ENCODE results near the gene SEMA3A.
"Not testable (repeated sequence)": the region's sequence is repeated elsewhere in the genome, so short reads cannot be mapped to it uniquely, and the experiment has no call there.

Gene SEMA3A

DNA sequence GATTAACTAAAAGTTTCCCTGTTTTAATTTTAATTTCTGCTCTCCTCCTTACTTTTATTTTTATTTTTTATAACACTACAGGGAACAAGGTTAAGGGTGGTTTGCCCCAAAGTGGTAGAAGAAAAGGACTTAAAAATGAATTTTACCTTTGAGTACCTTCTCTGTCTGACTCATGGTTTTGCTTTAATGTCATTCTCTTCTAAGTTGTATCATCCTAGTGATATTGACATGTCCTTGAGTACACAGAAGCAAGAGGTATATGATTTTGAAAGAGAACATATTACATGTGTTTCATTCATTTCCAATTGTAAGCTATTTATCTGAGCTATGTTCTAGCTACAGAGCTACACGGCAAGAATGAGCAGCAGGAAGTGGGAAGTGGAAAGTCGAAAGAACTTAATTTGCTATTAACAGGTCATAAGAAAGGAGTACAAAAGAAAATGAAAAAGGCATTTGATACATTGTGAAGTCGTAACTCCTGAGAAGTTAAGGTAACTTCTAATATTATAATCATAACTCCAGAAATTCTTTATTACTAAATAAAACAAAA, 112.5 kb downstream of the SEMA3A start:
- Histone ChIP-seq H3K27ac (ENCODE audit: low read depth, low read length) (no peak overlapping the region), H3K9ac (ENCODE audit: low read depth in 1 of 2, low read length in 2 of 2) (no peak overlapping the region)

DNA sequence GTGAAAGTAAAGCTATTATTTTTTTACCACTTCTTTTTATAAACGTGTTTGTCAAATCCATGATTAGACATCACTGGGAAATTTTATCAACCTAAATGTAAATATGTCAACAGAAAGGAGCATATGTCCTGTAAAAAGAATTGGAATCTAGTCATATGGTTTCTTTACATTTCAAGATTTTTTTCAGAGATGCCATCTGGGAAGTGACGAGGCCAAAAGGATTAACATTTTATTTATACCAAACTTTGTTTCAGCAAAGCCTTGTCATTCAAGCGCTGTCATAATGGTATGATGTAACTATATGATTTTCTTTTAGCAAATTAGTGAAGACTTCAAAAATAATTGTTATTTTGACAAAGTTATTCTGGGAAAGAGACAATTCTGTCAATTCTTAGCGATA, 117.3 kb downstream of the SEMA3A start:
- no peaks in the 10 kb centered on the region for H3K9me3 ChIP-seq (ENCODE audit: control insufficient read depth in 1 of 2, low read length in 2 of 2)
- no peaks in the 10 kb centered on the region for H3K36me3 ChIP-seq (ENCODE audit: control insufficient read depth in 1 of 2, insufficient read depth in 2 of 2, low read length in 2 of 2)
- no peak overlapping the region for H3K4me3 ChIP-seq (ENCODE audit: low read depth in 1 of 2, low read length in 2 of 2)
- no peaks in the 10 kb centered on the region for H3K4me1 ChIP-seq (ENCODE audit: control insufficient read depth in 1 of 2, insufficient read depth in 2 of 2, low read length in 2 of 2)
- H3K9ac ChIP-seq (ENCODE audit: low read depth in 1 of 2, low read length in 2 of 2), result no peak overlapping the region
- H3K27me3 ChIP-seq (ENCODE audit: control insufficient read depth in 1 of 2, insufficient read depth in 2 of 2, low read length in 2 of 2), result no peaks in the 10 kb centered on the region
- H3K27ac ChIP-seq (ENCODE audit: low read depth, low read length), result no peak overlapping the region

More for the DNA sequence above, 112.5 kb downstream of the SEMA3A start:
- H3K9me3 ChIP-seq (ENCODE audit: control insufficient read depth in 1 of 2, low read length in 2 of 2), result no peaks in the 10 kb centered on the region
- H3K4me1 ChIP-seq (ENCODE audit: control insufficient read depth in 1 of 2, insufficient read depth in 2 of 2, low read length in 2 of 2), result no peaks in the 10 kb centered on the region
- no peaks in the 10 kb centered on the region for H3K36me3 ChIP-seq (ENCODE audit: control insufficient read depth in 1 of 2, insufficient read depth in 2 of 2, low read length in 2 of 2)
- no peak overlapping the region for H3K4me3 ChIP-seq (ENCODE audit: low read depth in 1 of 2, low read length in 2 of 2)
- H3K27me3 ChIP-seq (ENCODE audit: control insufficient read depth in 1 of 2, insufficient read depth in 2 of 2, low read length in 2 of 2), result no peaks in the 10 kb centered on the region

DNA sequence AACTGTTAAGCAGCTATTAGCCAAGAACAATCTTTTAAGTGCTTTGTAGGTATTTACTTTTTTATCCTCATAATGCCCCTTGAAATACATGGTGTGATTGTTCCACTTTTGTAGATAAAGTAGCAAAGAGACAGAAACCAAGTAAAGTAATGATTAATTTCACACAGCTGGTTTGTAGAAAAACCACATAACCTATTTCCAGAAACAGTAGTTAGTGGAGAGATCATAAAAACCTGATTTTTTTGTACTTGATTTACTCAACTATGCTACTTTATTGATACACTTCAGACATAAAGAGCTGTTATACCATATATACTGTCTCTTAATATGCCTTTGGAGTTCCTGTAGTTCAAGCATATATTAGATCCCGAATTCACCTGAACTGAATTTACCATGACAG, 118.4 kb downstream of the SEMA3A start:
- Histone ChIP-seq H3K36me3 (ENCODE audit: control insufficient read depth in 1 of 2, insufficient read depth in 2 of 2, low read length in 2 of 2) (no peaks in the 10 kb centered on the region), H3K9me3 (ENCODE audit: control insufficient read depth in 1 of 2, low read length in 2 of 2) (no peaks in the 10 kb centered on the region), H3K4me1 (ENCODE audit: control insufficient read depth in 1 of 2, insufficient read depth in 2 of 2, low read length in 2 of 2) (no peaks in the 10 kb centered on the region), H3K27ac (ENCODE audit: low read depth, low read length) (no peak overlapping the region), H3K9ac (ENCODE audit: low read depth in 1 of 2, low read length in 2 of 2) (no peak overlapping the region), H3K27me3 (ENCODE audit: control insufficient read depth in 1 of 2, insufficient read depth in 2 of 2, low read length in 2 of 2) (no peaks in the 10 kb centered on the region), H3K4me3 (ENCODE audit: low read depth in 1 of 2, low read length in 2 of 2) (no peak overlapping the region)

DNA sequence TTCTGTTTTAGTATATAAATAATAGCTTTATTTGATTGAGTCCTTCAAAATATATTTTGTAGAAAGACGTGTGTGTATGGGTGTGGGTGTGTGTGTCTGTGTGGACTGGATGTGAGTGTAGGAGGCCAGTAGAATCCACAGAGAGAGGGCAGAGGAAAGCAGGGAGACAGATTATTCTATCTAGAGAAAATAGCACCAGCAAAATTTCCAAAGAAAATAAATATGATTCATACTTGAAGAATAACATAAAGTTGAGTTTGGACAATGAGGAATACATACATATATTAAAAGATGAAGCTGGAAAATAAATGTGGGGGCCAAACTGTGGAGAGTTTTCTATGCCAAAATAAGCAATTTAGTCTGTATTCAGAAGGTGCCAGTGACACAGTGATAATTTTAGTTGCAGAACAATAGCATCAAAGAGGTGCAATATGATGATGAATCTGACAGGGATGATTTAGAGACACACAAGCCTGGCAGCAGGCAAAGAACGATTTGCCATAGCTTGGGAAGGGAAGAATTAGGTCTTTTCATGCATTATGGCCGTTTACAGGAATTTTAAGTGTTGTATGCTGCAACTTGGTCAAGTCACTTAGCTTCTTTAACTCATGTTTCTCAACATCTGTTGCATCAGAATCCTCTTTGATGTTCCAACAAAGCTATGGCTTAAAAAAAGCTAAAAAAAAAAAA, 121.3 kb downstream of the SEMA3A start:
- H3K4me3 ChIP-seq (ENCODE audit: low read depth in 1 of 2, low read length in 2 of 2), result no peak overlapping the region
- no peaks in the 10 kb centered on the region for H3K9me3 ChIP-seq (ENCODE audit: control insufficient read depth in 1 of 2, low read length in 2 of 2)
- no peaks in the 10 kb centered on the region for H3K36me3 ChIP-seq (ENCODE audit: control insufficient read depth in 1 of 2, insufficient read depth in 2 of 2, low read length in 2 of 2)
- H3K27me3 ChIP-seq (ENCODE audit: control insufficient read depth in 1 of 2, insufficient read depth in 2 of 2, low read length in 2 of 2), result no peaks in the 10 kb centered on the region
- no peak overlapping the region for H3K27ac ChIP-seq (ENCODE audit: low read depth, low read length)
- no peak overlapping the region for H3K9ac ChIP-seq (ENCODE audit: low read depth in 1 of 2, low read length in 2 of 2)
- no peaks in the 10 kb centered on the region for H3K4me1 ChIP-seq (ENCODE audit: control insufficient read depth in 1 of 2, insufficient read depth in 2 of 2, low read length in 2 of 2)

DNA sequence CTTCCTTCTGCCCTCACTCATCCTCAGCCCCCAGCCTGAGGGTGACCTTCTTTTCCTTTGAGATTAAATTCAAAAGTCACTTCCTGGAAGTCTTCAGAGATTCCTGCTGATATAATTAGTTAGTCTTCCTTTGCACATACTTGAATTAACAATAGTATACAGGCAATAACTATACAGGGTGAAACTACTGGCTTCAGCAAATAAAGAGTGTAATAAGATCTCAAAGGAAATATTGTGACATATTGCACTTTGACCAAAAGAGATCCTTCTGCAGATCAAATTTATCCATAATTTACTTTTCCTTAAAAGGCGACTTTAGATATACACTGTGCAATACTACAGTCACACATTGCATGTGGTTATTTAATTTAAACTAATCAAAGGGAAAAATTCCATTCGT, 123.8 kb downstream of the SEMA3A start:
- no peak overlapping the region for H3K9ac ChIP-seq (ENCODE audit: low read depth in 1 of 2, low read length in 2 of 2)
- no peak overlapping the region for H3K4me3 ChIP-seq (ENCODE audit: low read depth in 1 of 2, low read length in 2 of 2)
- no peaks in the 10 kb centered on the region for H3K4me1 ChIP-seq (ENCODE audit: control insufficient read depth in 1 of 2, insufficient read depth in 2 of 2, low read length in 2 of 2)
- no peak overlapping the region for H3K27ac ChIP-seq (ENCODE audit: low read depth, low read length)
- no peaks in the 10 kb centered on the region for H3K9me3 ChIP-seq (ENCODE audit: control insufficient read depth in 1 of 2, low read length in 2 of 2)
- H3K36me3 ChIP-seq (ENCODE audit: control insufficient read depth in 1 of 2, insufficient read depth in 2 of 2, low read length in 2 of 2), result no peaks in the 10 kb centered on the region
- H3K27me3 ChIP-seq (ENCODE audit: control insufficient read depth in 1 of 2, insufficient read depth in 2 of 2, low read length in 2 of 2), result no peaks in the 10 kb centered on the region

DNA sequence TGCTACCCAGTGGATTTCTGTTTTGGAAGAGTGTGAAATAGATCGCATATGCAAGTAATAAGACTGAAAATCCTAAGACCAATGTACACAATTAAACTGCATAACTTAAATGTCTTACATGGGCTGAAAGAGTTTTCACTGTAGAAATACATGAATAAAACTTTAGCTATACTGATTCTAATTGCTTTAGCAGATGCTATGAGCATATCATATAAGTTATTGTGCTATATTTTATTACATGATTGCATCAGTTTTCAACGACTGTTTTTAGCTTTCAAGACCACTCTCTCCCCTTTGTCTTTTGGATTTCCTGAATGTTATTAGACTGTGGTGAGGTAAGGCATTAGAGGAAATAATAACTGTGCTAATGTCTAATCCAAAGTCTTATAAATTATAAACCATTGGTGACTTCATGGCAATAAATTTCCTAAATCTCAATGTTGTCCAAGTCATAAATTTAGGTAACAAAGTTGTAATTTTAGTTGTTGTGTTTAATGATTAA, 124.5 kb downstream of the SEMA3A start:
- Histone ChIP-seq H3K36me3 (ENCODE audit: control insufficient read depth in 1 of 2, insufficient read depth in 2 of 2, low read length in 2 of 2) (no peaks in the 10 kb centered on the region), H3K27ac (ENCODE audit: low read depth, low read length) (no peak overlapping the region), H3K9me3 (ENCODE audit: control insufficient read depth in 1 of 2, low read length in 2 of 2) (no peaks in the 10 kb centered on the region), H3K4me1 (ENCODE audit: control insufficient read depth in 1 of 2, insufficient read depth in 2 of 2, low read length in 2 of 2) (no peaks in the 10 kb centered on the region), H3K27me3 (ENCODE audit: control insufficient read depth in 1 of 2, insufficient read depth in 2 of 2, low read length in 2 of 2) (no peaks in the 10 kb centered on the region), H3K9ac (ENCODE audit: low read depth in 1 of 2, low read length in 2 of 2) (no peak overlapping the region), H3K4me3 (ENCODE audit: low read depth in 1 of 2, low read length in 2 of 2) (no peak overlapping the region)

DNA sequence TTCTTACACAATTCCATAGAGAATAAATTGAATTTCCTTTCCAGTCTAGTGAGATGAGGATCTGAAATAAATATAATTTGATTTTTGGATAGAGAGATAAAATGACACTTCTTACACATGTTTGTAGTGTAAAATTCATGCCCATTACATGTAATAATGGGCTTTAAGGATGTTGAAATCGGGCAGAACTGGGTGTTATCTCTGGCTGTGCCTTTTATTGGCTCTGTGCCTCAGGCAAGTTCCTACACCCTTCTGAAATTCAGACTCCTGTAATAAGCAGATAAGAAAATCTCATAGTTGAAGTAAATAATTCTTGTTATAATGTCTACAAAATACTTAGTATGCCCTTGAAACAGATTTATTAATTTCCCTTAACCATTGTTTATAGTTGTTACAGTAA, 125.6 kb downstream of the SEMA3A start:
- Histone ChIP-seq H3K4me1 (ENCODE audit: control insufficient read depth in 1 of 2, insufficient read depth in 2 of 2, low read length in 2 of 2) (no peaks in the 10 kb centered on the region), H3K36me3 (ENCODE audit: control insufficient read depth in 1 of 2, insufficient read depth in 2 of 2, low read length in 2 of 2) (no peaks in the 10 kb centered on the region), H3K27ac (ENCODE audit: low read depth, low read length) (no peak overlapping the region), H3K4me3 (ENCODE audit: low read depth in 1 of 2, low read length in 2 of 2) (no peak overlapping the region), H3K9me3 (ENCODE audit: control insufficient read depth in 1 of 2, low read length in 2 of 2) (no peaks in the 10 kb centered on the region), H3K9ac (ENCODE audit: low read depth in 1 of 2, low read length in 2 of 2) (no peak overlapping the region), H3K27me3 (ENCODE audit: control insufficient read depth in 1 of 2, insufficient read depth in 2 of 2, low read length in 2 of 2) (no peaks in the 10 kb centered on the region)

DNA sequence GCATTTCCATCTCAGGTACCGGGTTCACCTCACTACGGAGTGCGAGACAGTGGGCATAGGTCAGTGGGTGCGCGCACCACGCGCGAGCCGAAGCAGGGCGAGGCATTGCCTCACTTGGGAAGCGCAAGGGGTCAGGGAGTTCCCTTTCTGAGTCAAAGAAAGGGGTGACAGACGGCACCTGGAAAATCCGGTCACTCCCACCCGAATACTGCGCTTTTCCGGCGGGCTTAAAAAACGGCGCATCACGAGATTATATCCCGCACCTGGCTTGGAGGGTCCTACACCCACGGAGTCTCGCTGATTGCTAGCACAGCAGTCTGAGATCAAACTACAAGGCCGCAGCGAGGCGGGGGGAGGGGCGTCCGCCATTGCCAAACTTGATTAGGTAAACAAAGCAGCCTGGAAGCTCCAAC, 132.1 kb downstream of the SEMA3A start:
- H3K4me1 ChIP-seq (ENCODE audit: control insufficient read depth in 1 of 2, insufficient read depth in 2 of 2, low read length in 2 of 2); H3K27ac ChIP-seq (ENCODE audit: low read depth, low read length); H3K27me3 ChIP-seq (ENCODE audit: control insufficient read depth in 1 of 2, insufficient read depth in 2 of 2, low read length in 2 of 2); H3K4me3 ChIP-seq (ENCODE audit: low read depth in 1 of 2, low read length in 2 of 2); H3K9ac ChIP-seq (ENCODE audit: low read depth in 1 of 2, low read length in 2 of 2); H3K9me3 ChIP-seq (ENCODE audit: control insufficient read depth in 1 of 2, low read length in 2 of 2); H3K36me3 ChIP-seq (ENCODE audit: control insufficient read depth in 1 of 2, insufficient read depth in 2 of 2, low read length in 2 of 2): not testable (repeated sequence)

DNA sequence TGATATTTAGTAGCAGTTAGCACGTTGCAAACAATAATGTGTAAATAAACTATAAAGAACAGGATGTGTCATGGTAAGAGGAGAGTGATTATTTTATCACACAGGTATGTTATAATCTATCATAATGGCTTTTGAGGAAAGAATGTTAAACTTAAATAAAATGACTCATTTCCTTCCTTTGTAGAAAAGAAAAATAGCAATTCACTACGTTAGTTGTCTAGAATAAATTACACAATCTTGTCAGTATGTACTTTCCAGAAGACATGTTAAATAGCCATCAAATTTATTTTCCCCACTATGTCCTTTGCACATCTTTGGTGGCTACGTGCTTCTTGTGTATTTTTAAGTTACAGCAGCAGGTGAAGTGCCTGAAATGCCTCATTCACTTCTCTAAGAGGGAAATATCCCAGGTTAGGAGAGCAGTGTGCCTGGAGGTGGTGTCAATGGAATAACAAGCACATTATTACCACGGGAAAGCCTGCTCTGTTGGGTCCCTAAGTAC, 133.8 kb downstream of the SEMA3A start:
- no peaks in the 10 kb centered on the region for H3K36me3 ChIP-seq (ENCODE audit: control insufficient read depth in 1 of 2, insufficient read depth in 2 of 2, low read length in 2 of 2)
- H3K9ac ChIP-seq (ENCODE audit: low read depth in 1 of 2, low read length in 2 of 2), result no peak overlapping the region
- H3K27me3 ChIP-seq (ENCODE audit: control insufficient read depth in 1 of 2, insufficient read depth in 2 of 2, low read length in 2 of 2), result no peaks in the 10 kb centered on the region
- no peak overlapping the region for H3K4me3 ChIP-seq (ENCODE audit: low read depth in 1 of 2, low read length in 2 of 2)
- H3K27ac ChIP-seq (ENCODE audit: low read depth, low read length), result no peak overlapping the region
- no peaks in the 10 kb centered on the region for H3K9me3 ChIP-seq (ENCODE audit: control insufficient read depth in 1 of 2, low read length in 2 of 2)
- H3K4me1 ChIP-seq (ENCODE audit: control insufficient read depth in 1 of 2, insufficient read depth in 2 of 2, low read length in 2 of 2), result no peaks in the 10 kb centered on the region

DNA sequence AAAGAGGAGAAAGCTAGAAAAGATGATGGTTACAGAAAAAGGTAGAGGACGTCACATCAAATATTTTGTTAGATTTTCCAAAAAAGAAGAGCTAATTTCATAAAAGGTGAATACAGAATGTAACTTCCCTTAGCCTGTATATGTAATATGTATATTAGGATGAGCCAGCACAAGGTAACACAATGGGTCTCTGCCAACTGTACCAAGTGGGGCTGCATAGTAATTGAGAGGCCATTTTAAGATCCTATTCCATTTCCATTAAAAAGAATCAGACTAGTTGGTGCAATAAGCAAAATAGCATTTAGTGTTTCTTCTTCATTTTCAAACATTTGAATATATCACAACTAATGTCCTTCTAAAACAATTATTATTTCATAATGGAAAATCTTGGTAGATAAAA, 134.6 kb downstream of the SEMA3A start:
- H3K27ac ChIP-seq (ENCODE audit: low read depth, low read length), result no peak overlapping the region
- no peaks in the 10 kb centered on the region for H3K27me3 ChIP-seq (ENCODE audit: control insufficient read depth in 1 of 2, insufficient read depth in 2 of 2, low read length in 2 of 2)
- H3K9me3 ChIP-seq (ENCODE audit: control insufficient read depth in 1 of 2, low read length in 2 of 2), result no peaks in the 10 kb centered on the region
- H3K9ac ChIP-seq (ENCODE audit: low read depth in 1 of 2, low read length in 2 of 2), result no peak overlapping the region
- no peaks in the 10 kb centered on the region for H3K36me3 ChIP-seq (ENCODE audit: control insufficient read depth in 1 of 2, insufficient read depth in 2 of 2, low read length in 2 of 2)
- no peak overlapping the region for H3K4me3 ChIP-seq (ENCODE audit: low read depth in 1 of 2, low read length in 2 of 2)
- no peaks in the 10 kb centered on the region for H3K4me1 ChIP-seq (ENCODE audit: control insufficient read depth in 1 of 2, insufficient read depth in 2 of 2, low read length in 2 of 2)

Data from duodenal mucosa (tissue), 2 donors.